HG03378 (cell line): ENCODE data around the gene PNRC1.
"Not testable (repeated sequence)": the region's sequence is repeated elsewhere in the genome, so short reads cannot be mapped to it uniquely, and the experiment has no call there.

Source experiments
- ATAC-seq: cut with Tn5 transposase; IDR thresholded peaks from one replicate; pipeline ENCODE4 v1.9.1; 2021; ENCODE audit warnings: mild to moderate bottlenecking, moderate library complexity; ENCODE audit not compliant: unreplicated experiment

Gene PNRC1

DNA sequence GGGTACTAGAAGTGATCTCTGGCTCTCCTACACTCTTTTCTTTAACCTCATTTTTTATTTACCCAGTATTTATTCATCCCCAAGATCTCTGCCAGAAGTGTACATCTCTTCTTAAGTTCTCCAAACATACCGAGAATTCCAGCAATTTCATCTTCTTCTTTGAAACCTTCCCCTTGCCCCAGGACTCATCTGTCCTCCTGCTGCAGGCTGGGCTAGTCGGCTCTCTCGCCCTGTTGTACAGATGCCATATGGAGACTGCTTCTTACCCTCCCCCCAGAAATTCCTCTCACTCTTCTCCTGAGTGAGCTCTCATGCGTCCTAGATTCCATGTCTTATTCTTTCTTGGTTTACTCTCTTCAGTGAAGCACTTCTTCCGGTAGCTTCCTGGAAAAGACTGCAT lies 21.9 kb upstream of the PNRC1 start:
- ATAC-seq: no peak

DNA sequence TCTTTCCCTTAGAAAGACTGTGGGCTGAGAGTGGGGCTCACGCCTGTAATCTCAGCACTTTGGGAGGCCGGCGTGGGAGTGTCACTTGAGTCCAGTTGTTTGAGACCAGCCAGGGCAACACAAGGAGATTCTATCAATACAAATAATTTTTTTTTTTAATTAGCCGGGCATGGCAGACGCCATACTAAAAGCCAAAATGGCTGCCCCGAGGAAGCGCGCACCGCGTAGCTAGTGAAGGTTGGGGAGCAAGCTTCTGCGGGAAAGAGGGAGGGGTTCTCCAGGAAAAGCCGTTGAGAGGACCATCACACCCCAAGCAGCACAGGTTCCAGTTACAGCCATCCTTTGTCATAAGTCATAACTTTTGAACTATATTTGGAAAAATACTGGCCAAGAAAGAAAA lies 21.3 kb upstream of the PNRC1 start:
- ATAC-seq: no peak

DNA sequence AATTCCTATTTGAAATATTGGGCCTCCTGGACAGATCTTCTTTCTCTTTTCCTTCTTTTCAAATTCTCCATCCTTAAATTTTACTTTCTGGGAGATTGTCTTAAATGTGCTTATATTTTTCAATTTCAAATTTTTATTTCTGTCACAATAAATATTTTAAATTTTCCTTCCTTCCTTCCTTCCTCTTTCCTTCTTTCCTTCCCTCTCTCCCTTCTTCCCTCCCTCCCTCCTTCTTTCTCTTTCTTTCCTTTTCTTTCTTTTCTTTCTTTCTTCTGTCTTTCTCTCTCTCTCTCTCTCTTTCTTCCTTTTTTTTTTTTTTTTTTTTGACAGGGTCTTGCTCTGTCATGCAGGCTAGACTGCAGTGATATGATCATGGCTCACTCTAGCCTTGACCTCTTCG lies 16.7 kb upstream of the PNRC1 start:
- no peak for ATAC-seq

DNA sequence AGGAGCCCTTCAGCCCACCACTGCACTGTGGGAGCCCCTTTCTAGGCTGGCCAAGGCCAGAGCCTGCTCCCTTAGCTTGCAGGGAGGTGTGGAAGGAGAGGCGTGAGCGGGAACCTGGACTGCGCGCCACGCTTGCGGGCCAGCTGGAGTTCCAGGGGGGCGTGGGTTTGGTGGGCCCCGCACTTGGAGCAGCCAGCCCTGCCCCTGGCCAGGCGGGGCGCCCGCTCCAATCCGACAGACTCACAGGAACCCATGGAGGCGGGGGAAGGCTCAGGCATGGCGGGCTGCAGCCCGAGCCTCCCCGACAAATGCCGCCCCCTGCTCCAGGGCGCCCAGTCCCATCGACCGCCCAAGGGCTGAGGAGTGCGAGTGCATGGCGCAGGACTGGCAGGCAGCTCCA lies 15.6 kb upstream of the PNRC1 start:
- ATAC-seq: not testable (repeated sequence)

DNA sequence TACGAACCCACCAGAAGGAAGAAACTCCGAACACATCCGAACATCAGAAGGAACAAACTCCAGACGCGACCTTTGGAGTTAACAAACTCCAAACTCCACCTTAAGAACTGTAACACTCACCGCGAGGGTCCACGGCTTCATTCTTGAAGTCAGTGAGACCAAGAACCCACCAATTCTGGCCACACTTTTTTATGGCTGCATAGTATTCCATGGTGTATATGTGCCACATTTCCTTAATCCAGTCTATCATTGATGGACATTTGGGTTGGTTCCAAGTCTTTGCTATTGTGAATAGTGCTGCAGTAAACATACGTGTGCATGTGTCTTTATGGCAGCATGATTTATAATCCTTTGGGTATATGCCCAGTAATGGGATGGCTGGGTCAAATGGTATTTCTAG lies 14.4 kb upstream of the PNRC1 start:
- not testable (repeated sequence) for ATAC-seq

DNA sequence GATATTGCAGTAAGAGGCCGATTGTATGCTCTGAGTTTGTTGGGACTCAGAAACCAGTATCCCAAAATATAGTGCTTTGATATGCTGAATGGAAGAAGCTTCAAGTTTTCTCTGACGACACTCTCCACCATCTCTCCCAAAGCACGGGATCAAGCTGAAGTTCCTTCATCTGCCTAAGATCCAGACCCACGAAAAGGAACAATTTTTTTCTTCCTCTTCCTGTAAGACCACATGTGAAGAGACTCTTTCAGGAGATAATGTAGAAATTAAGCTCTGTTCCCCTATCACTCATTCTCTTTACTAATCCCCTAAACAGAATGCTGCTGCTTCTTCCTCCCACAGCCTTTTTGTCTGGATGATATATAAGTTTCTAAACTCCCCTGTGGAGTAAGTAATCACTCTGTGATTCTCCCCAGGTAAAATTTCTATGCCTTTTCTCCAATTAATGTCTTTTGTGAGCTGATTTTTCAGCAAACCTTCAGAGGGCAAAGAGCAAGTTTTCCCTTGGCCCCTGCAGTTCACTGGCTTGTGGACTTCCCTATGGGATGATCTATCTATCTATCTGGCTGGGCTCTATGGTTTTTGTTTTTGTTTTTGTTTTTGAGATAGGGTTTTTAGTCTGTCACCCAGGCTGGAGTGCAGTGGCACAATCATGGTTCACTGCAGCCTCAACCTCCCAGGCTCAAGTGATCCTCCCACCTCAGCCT lies 13.5 kb upstream of the PNRC1 start:
- ATAC-seq: no peak

DNA sequence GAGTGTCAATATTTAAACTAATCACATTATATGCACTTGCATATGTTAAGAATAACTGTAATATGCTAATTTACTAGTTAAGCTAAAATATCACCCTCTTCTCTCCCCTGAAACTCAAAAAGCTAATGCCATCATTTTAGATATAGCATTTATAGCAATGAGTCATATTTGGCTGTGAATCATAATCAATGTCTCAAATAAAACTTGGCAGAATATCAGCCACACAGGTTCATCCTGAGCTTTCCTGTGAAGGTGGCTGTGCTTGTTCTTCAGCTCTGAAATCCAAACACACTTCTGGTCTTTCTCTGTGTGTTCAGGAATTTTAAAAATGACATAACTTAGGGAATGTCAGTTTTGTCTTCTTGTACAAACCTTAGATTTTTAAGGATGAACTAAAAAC lies 12.8 kb upstream of the PNRC1 start:
- no peak for ATAC-seq

DNA sequence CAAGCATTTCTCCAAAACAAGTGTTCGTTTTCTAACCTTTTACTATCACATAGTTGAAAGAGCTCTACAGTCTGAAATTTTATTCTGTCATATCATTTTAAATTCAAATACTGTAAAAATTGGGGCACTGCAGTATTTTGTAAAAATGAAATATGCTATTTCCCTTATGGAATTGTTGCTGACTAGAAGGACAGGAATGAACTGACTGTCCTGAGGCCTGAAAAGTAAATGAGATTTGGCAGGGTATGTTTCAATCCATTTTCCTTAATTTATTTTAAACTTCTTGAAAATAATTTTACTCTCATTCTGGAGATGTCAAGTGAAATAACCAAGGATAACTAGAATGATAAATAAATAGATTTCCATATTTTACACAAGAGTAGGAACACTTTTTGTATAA lies 11.9 kb upstream of the PNRC1 start:
- no peak for ATAC-seq

DNA sequence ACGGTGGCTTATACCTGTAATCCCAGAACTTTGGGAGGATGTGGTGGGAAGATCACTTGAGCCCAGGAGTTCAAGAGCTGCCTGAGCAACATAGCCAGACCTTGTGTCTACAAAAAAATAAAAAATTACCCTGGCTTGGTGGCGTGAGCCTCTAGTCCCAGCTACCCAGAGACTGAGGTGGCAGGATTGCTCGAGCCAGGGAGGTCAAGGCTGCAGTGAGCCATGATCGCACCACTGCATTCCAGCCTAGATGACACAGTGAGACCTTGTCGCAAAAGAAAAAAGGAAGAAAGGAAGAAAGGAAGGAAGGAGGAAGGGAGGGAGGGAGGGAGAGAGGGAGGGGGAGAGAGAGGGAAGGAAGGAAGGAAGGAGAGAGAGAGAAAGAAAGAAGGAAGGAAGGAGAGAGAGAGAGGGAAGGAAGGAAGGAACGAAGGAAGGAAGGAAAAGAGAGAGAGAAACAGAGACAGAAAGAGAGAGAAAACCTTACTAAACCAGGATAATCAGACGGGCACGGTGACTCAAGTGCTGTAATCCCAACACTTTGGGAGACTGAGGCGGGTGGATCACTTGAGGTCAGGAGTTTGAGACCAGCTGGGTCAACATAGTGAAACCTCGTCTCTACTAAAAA lies 10.9 kb upstream of the PNRC1 start:
- no peak for ATAC-seq

DNA sequence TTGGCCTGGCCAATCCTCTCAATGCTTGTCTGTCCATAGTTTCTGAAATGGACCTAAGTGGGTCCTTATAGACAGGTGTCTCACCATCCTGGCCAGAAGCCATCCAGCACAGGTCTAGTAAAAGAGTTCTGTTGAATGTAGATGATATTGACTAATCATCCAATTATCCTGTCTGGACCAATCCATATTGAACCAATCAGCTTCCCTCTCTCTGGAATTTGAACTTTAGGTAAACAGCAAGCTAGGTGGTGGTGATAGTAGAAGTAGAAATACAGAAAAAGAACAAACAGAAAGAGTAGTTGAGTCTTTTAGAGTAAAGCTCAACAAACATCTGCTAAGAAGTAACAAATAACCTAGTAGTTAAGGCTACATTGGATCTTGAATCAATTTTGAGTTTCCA lies 9.5 kb upstream of the PNRC1 start:
- no peak for ATAC-seq

DNA sequence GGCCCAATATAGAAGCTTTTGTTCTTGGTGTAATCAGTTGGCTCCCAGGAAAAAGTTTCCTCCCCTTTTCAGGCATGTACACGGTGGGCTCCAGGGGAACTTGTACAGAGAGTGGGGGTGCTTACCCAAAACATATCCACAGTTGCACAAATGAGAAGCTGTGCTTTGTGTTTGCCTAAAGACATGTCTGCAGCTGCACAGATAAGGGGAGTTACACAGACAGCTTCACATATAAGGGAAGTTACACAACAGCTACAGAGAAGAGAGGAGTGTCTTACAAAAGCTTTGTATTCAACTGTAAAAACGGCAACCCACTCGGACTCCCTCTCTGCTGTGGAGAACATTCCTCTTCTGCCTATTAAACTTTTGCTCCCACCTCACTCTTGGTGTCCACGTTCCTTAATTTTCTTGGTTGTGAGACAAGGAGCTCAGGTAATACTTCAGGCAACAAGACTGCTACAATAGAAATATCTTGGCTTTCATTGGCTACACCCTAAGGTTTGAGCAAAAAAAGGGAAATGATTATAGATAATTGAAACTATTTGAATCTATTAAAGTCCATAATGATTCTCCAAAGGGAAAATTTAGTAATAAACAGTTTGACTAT lies 7.4 kb upstream of the PNRC1 start:
- no peak for ATAC-seq

DNA sequence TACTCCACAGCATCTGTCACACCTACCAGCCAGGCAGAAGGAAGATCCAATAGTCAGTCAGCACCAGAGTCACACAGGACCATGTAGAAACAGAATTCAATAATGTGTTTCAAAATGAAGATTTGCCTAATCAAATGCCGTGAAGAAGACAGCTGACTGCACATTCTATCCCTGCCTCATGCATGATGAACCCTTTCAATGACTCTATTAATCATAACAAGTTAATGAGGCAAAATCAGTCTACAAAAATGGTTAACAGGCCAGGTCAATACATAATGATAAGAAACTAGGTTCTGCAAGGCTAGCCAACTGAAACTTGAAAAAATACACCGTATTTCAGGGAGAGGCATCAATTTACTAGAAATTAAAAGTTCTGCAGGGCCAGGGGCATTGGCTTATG lies 6.7 kb upstream of the PNRC1 start:
- no peak for ATAC-seq

DNA sequence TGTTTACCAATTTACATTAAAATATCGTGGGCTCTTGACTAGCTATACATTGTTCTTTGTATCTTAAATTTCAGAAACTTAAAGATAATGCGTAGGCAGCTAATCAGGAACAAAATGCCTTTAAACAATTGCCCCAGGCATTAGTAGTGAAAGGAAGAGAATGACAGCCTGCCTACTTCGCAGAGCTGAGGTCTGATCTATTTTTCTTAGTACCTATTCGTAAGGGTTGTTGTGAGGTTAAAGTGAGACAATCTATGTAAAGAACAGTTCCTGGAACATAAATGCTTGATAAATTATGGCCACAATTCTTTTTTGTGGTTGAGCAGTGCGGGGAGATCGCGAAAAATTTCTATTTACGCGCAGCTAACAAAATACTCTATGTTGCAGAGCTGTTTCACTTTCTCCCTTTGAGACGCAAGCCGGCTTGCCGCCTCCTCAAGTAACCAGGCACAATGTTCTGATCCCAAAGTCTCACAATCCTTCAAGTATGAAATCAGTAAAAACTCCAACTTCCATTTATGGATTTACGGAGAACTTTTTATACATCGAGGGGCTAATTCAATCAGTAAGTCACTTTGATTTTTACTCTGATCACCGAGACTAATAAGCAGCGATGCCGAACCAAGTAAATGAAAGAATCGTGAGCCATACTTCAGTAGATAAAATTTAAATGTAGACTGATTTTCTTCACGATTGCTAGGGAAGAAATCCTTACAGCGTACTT lies 878 bp upstream of the PNRC1 start:
- ATAC-seq: no peak

DNA sequence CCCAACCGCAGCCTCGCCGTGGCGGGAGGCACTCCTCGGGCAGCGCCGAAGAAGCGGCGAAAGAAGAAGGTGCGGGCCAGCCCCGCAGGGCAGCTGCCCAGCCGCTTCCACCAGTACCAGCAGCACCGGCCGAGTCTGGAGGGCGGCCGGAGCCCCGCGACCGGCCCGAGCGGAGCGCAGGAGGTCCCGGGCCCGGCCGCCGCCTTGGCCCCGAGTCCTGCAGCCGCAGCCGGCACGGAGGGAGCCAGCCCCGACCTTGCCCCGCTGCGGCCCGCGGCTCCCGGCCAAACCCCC lies 525 bp downstream of the PNRC1 start:
- no peak for ATAC-seq

DNA sequence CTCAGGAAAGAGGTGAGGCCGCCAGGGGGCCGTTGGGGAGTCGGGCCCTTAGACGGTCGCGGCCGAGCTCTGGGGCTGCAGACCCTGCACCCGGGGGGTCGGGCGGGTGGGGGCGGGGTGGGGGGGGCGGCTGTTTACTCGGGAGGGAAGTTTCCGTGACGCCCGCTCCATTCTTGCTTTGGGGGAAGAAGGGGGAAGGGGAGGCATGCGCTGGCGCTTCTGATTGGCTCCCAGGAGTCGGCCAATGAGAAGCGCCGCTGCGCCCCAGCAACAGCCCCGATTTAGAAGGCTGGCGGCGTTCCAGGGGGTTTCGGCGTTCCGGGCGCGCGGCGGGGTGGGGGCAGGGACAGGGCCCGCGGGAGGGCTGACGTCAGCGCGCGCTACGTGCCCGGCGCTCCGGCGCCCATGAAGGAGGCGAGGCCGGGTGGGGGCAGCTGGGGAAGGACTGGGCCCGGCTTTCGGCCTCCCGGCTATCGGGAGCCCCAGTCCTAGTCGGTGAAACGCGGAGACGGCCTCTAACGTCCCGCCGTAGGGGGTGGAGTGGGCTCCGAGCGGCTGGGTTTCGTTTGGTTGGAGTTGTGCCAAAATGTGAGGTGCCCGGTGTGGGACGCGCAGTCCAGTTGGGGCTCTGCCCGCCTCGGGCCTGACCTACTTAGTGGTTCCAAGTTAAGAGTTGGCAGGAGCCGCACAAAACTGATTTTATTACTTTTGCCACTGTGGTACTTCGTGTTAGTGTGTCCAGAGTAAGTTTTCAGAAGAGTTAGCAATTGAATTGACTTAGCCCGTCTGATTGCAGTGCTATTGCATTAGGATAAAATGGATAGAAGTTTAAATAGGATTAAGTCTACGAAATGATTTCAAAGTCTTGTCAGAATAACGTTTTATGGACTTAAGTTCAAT lies 1.1 kb downstream of the PNRC1 start:
- ATAC-seq: peak; percentile 38

DNA sequence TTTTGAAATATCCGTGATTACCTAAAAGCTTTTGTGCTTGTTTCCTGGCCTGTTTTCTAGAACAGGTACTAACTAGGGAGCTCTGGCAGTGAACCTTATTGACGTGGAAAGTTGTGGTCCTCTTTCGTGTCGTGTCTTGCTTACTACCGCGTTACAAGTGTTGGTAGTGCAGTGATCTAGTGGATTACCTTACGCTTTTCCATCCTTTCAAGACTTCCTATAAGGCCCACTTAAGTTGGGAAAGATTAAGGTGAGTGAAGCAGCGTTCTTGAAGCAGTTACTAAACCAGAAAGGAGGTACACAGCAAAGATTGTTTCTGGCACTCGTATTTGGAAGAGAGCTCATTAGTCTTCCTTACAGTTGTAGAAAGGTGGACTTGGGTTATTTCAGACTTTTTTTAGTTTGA lies 1.9 kb downstream of the PNRC1 start:
- ATAC-seq: no peak

DNA sequence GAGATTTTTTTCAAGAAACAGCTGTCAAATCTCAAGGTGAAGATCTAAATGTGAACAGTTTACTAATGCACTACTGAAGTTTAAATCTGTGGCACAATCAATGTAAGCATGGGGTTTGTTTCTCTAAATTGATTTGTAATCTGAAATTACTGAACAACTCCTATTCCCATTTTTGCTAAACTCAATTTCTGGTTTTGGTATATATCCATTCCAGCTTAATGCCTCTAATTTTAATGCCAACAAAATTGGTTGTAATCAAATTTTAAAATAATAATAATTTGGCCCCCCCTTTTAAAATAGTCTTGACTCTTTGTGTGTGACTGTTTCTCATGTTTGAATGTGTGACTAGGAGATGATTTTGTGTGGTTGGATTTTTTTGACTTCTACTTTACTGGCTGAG lies 4.0 kb downstream of the PNRC1 start:
- no peak for ATAC-seq

DNA sequence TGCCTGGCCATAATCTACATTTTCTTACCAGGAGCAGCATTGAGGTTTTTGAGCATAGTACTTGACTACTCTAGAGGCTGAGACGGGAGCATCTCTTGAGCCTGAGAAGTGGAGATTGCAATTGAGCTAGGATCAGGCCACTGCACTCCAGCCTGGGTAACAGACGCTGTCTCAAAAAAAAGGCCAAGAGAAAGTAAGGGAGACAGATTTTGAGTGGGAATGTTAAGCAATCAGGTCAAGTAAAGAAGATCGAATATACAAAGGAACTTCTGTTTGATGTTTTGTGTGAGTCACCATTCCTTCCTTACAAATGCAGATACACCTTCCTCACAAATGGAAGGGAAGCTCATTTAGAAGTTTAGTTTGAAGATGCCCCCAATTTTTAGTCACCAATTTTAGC lies 4.4 kb downstream of the PNRC1 start:
- no peak for ATAC-seq

DNA sequence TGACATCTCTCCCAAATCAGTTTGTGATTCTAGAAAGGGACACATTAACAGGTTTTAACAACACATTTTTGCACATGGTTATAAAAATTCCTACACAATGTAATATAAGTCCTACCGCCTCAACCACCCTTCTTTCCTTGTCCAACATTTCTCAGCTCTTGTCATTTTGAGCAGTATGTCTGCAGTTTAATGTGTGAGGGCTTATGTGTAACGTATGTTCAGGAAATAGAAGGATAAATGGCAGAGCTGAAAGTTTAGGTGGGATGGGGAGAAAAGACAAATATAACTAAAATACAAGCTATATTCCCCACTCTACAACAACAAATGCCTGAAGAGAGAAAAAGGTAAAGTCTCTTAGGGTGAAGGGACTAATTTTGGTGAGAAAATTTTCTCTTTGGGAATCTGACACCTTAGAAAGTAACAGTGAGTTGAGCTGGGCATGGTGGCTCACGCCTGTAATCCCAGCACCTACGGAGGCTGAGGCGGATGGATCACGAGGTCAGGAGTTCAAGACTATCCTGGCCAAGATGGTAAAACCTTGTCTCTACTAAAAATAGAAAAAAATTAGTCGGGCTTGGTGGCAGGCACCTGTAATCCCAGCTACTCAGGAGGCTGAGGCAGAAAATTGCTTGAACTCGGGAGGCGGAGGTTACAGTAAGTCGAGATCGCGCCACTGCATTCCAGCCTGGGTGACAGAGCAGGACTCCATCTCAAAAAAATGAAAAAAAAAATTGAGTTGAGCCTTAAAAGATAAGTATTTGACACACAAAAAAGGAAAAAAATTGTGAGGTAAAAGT lies 5.1 kb downstream of the PNRC1 start:
- ATAC-seq: no peak

DNA sequence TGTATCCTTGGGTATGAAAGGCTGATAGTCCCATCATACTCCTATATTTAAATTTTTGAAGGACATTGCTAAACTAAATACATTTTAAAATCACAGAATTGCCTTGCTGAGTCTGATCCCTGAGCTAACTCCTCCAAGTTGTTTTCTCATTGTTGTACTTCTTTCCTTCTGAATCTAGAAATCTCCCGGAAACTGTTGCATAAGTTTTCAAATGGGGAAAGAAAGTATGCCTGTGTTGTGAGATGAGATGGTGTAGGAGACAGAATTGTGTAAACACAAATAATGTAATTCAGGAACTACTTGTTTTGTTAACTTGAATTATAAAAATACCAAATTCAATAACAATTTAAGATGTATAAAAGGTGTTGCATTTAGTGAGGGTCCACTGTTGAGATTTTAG lies 7.3 kb downstream of the PNRC1 start:
- no peak for ATAC-seq
